Esophagus muscularis mucosa (tissue), 4 donors: Measurements from ENCODE around the gene DNAH7. TPM values are rescaled to one million over a fixed set of nuclear protein-coding genes. Genes with fewer than 3 reads are reported as not detected.

Source experiments
- DNase-seq: peaks from one replicate; pipeline ENCODE4 v3.0.0-alpha.2; 2017; ENCODE audit errors: extremely low spot score
- H3K27ac ChIP-seq, 4 donors: fragments of 200-600 bp; sonication (generic); replicated peaks in 1 of 4; 1 replicate in 3 of 4; 2 replicates in 1 of 4; pipeline ENCODE4 v1.5.1; 2016 to 2019; ENCODE audit warnings: mild to moderate bottlenecking in 1 of 4
- H3K27me3 ChIP-seq, 4 donors: fragments of 200-600 bp; sonication (generic); one replicate each; pipeline versions ENCODE4 v1.5.1 to v1.6.0; 2016 to 2019
- H3K36me3 ChIP-seq, 4 donors: fragments of 200-600 bp; sonication (generic); one replicate each; pipeline ENCODE4 v1.5.1; 2016 to 2019
- H3K4me1 ChIP-seq, 4 donors: fragments of 200-600 bp; sonication (generic); one replicate each; pipeline ENCODE4 v1.5.1; 2016 to 2019
- H3K4me3 ChIP-seq, 4 donors: fragments of 200-600 bp; sonication (generic); 1 replicate in 2 of 4; 2 replicates in 2 of 4; pipeline ENCODE4 v1.5.1; 2016 to 2019; ENCODE audit warnings: mild to moderate bottlenecking in 4 of 4, moderate library complexity in 1 of 4
- H3K9me3 ChIP-seq, 4 donors: fragments of 200-600 bp; sonication (generic); 1 replicate in 3 of 4; 2 replicates in 1 of 4; pipeline ENCODE4 v1.5.1; 2016 to 2019
- EP300 ChIP-seq: sonication (generic); formaldehyde crosslinking; IDR thresholded peaks from one replicate; pipeline ENCODE4 v1.6.1; 2017; ENCODE audit warnings: antibody characterized with exemption
- POLR2A ChIP-seq: fragments of 450-650 bp; IDR thresholded peaks from one replicate; pipeline ENCODE4 v1.6.1; 2017; ENCODE audit warnings: antibody characterized with exemption, moderate library complexity, mild to moderate bottlenecking, low read depth
- POLR2AphosphoS5 ChIP-seq, 2 donors: sonication (generic); formaldehyde crosslinking; IDR thresholded peaks; one replicate each; pipeline ENCODE4 v1.6.1; 2017; ENCODE audit warnings: antibody characterized with exemption in 2 of 2
- WGBS: methylation state at CpG from one replicate; pipeline ENCODE4 v1.1.5; 2018; 5-methylcytosine and 5-hydroxymethylcytosine counted together
- intact Hi-C: fragments of 100-400 bp; cut with DNase I; formaldehyde crosslinking; loops from one replicate; pipeline ENCODE4 v1.15.1; 2023
- total RNA-seq, 4 donors: library from RNA; depleted of rRNA; stranded (reverse); fragments of >200 nt; gene quantifications; one replicate each; pipeline versions ENCODE4 v1.1.0 to v1.2.1, GENCODE V29; 2016
- TF ChIP-seq, protein P1 (sequence below), 3 experiments: fragments of 200-600 bp in 2 of 3; fragments of 450-650 bp in 1 of 3; sonication (generic) in 2 of 3; IDR thresholded peaks; one replicate each; pipeline ENCODE4 v1.5.1; 2017 to 2019; ENCODE audit warnings: antibody characterized with exemption in 3 of 3, mild to moderate bottlenecking in 2 of 3, moderate library complexity in 1 of 3

Gene DNAH7
- total RNA-seq, 4 donors from 2014 or later, result 0.39 to 0.98 (median 0.66) TPM

DNA sequence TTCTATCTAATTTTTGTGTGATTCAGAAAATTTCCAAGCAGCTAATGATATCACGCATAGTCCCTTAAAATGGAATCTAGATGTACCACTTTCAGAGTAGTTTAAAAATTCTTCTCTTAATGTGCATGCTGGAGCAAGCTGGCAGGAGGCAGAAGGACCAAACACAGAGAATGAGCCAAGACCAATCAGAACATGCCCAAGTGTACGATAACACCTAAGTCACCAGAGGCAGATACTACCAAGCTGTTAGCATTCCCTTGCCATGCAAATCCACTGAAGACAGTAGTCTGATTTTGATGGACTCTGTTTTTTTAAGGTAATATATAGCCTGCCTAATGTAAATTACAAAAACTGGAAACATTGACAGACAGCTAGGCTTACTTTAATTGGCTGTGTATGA lies 109.3 kb downstream of the DNAH7 start:
- TF ChIP-seq EP300 (no peak), POLR2A (no peak), POLR2AphosphoS5 (IDR thresholded peaks at IDR 0.05) (no peak)
- TF ChIP-seq, protein P1, sequence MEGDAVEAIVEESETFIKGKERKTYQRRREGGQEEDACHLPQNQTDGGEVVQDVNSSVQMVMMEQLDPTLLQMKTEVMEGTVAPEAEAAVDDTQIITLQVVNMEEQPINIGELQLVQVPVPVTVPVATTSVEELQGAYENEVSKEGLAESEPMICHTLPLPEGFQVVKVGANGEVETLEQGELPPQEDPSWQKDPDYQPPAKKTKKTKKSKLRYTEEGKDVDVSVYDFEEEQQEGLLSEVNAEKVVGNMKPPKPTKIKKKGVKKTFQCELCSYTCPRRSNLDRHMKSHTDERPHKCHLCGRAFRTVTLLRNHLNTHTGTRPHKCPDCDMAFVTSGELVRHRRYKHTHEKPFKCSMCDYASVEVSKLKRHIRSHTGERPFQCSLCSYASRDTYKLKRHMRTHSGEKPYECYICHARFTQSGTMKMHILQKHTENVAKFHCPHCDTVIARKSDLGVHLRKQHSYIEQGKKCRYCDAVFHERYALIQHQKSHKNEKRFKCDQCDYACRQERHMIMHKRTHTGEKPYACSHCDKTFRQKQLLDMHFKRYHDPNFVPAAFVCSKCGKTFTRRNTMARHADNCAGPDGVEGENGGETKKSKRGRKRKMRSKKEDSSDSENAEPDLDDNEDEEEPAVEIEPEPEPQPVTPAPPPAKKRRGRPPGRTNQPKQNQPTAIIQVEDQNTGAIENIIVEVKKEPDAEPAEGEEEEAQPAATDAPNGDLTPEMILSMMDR (IDR thresholded peaks at IDR 0.05), result no peak
- H3K27ac ChIP-seq, result no peak overlapping the region
- no peaks in the 10 kb centered on the region for H3K4me1 ChIP-seq
- H3K36me3 ChIP-seq, result peaks cover 0 to 4% (median 0%) of the 10 kb centered on the region in 4 donors
- no peaks in the 10 kb centered on the region for H3K27me3 ChIP-seq
- 86% methylated on average over 2 of the region's 2 CpGs for WGBS
- intact Hi-C loops, result no loop called here
- DNase-seq, result no peak
- no peaks in the 10 kb centered on the region for H3K9me3 ChIP-seq
- no peak overlapping the region for H3K4me3 ChIP-seq

DNA sequence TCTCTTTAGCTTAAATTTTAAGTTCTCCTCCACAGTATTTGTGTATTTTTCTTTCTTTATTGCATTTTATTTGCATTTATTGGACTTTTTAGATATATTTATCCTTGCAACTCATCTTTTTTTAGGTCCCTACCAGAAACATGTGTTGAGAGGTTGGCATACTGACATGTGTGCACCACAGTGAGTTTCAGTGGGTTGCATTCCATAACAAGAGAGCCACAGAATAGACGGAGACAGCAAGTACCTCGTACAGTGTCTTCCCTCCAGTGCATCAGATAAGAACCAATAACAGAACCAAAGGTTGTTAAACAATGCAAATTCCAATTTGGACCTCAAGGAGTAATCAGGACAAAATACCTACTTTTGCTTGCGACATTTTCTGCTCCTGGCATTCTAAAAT lies 111.9 kb downstream of the DNAH7 start:
- DNase-seq, result no peak
- intact Hi-C loops, result no loop called here
- Histone ChIP-seq H3K36me3 (peaks cover 0 to 4% (median 0%) of the 10 kb centered on the region in 4 donors), H3K4me3 (no peak overlapping the region), H3K4me1 (no peaks in the 10 kb centered on the region), H3K27me3 (no peaks in the 10 kb centered on the region), H3K9me3 (peaks cover 0 to 9% (median 6%) of the 10 kb centered on the region in 4 donors), H3K27ac (no peak overlapping the region)
- TF ChIP-seq, protein P1 (IDR thresholded peaks at IDR 0.05), result no peak
- TF ChIP-seq POLR2A, result no peak
- no peak for TF ChIP-seq EP300
- TF ChIP-seq POLR2AphosphoS5 (IDR thresholded peaks at IDR 0.05), result no peak
- 86% methylated on average over 3 of the region's 3 CpGs for WGBS

DNA sequence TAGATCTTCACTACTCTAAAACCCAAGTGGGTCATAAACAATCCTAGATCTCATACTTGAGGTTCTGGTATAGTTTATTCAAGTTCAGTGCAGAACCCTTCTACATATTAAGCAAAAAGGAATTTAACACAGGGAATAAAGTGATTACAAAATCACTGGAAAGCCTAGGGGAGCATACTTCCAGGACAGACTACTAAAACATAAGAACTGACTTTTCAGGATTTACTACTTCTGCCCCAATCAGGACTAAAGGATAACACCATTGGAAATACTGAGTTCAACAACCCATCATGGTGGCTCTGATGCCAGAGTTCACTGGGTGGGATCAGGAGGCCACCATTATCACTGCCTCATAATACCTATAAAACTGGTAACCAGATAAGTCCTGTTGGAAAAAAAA lies 123.6 kb downstream of the DNAH7 start:
- H3K4me3 ChIP-seq, result no peak overlapping the region
- no peak overlapping the region for H3K27ac ChIP-seq
- no peaks in the 10 kb centered on the region for H3K4me1 ChIP-seq
- no peaks in the 10 kb centered on the region for H3K27me3 ChIP-seq
- TF ChIP-seq, protein P1 (IDR thresholded peaks at IDR 0.05), result no peak
- intact Hi-C loops, result no loop called here
- H3K36me3 ChIP-seq, result no peaks in the 10 kb centered on the region
- H3K9me3 ChIP-seq, result no peaks in the 10 kb centered on the region
- no peak for DNase-seq

DNA sequence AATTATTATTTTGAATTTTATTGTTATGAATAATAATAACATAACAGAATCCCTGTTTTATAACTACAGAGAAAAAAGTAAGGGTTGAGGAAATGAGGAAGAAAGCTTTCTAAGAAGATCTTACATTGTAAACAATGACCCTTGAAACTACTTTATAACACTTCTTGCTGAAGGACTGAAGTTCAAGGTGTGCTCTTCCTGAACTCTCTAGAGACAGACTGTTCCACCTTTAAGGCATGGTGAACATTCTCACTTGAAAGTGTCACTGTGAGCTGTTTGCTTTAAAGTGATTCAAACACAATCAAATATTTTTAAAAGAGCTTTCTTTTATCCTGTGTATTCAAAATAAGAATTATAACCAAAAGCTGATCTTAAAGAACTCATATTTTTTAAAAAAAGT lies 131.5 kb downstream of the DNAH7 start:
- TF ChIP-seq EP300, result no peak
- TF ChIP-seq POLR2A, result no peak
- no peak overlapping the region for H3K4me3 ChIP-seq
- H3K27me3 ChIP-seq, result no peaks in the 10 kb centered on the region
- intact Hi-C loops, result no loop called here
- no peaks in the 10 kb centered on the region for H3K4me1 ChIP-seq
- no peaks in the 10 kb centered on the region for H3K36me3 ChIP-seq
- no peaks in the 10 kb centered on the region for H3K9me3 ChIP-seq
- no peak overlapping the region for H3K27ac ChIP-seq
- no peak for DNase-seq

DNA sequence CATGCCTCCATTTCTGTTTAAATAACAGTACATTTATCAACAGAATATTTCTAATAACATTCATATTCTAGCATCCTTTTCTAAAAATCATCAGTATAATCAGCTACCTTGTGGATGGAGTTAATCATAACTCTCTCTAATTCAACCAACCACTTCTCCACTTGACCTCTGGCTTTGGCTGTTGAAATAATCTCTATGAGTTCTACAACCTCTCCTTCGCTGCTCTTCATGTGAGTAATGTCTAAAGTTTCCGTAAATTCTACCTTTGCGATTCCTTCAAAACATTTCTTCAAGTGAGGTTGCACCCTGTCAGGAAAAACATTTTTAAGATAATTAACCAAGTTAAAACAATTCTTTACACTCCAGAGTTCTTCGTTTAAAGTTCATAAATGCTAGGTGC lies 134.2 kb downstream of the DNAH7 start:
- intact Hi-C loops, result no loop called here
- Histone ChIP-seq H3K27me3 (no peaks in the 10 kb centered on the region), H3K9me3 (no peaks in the 10 kb centered on the region), H3K4me3 (no peak overlapping the region), H3K36me3 (no peaks in the 10 kb centered on the region), H3K4me1 (no peaks in the 10 kb centered on the region), H3K27ac (no peak overlapping the region)
- no peak for TF ChIP-seq EP300
- TF ChIP-seq, protein P1 (IDR thresholded peaks at IDR 0.05), result no peak
- no peak for TF ChIP-seq POLR2AphosphoS5 (IDR thresholded peaks at IDR 0.05)
- TF ChIP-seq POLR2A, result no peak
- DNase-seq, result no peak
- 94% methylated on average over 4 of the region's 4 CpGs for WGBS
